Measurements from ENCODE around the gene CAPN1. TPM values are rescaled to one million over a fixed set of nuclear protein-coding genes. Genes with fewer than 3 reads are reported as not detected.

Gene CAPN1
- polyA plus RNA-seq, 2 of the 4 experiments (the other 2 are of a cell fraction), result 63.7 to 93.1 TPM

GRCh38 chr11:65210748-65211147, 29.0 kb downstream of the CAPN1 start:
- Histone ChIP-seq H3K4me3 (no peak overlapping the region), H3K9me3 (no peaks in the 10 kb centered on the region), H3K4me1 (no peaks in the 10 kb centered on the region), H3K4me2 (no peak overlapping the region), H3K27ac (no peak overlapping the region)
- TF ChIP-seq ATOH8 (CRISPR knock-in tag; IDR thresholded peaks at IDR 0.05; ENCODE audit: low read depth) (no peak), FOSL2 (IDR thresholded peaks at IDR 0.05) (no peak), FOSL2 (CRISPR knock-in tag; IDR thresholded peaks at IDR 0.05) (no peak), CTCF (IDR thresholded peaks at IDR 0.05) (no peak), PHF8 (IDR thresholded peaks at IDR 0.05; ENCODE audit: borderline replicate concordance, low read depth) (no peak), BCL3 (IDR thresholded peaks at IDR 0.05) (no peak), SMC3 (IDR thresholded peaks at IDR 0.05) (no peak), KDM5A (IDR thresholded peaks at IDR 0.05) (no peak), MAX (IDR thresholded peaks at IDR 0.05) (no peak), MAFK (IDR thresholded peaks at IDR 0.05; ENCODE audit: partially characterized antibody) (no peak), USF2 (IDR thresholded peaks at IDR 0.05) (no peak), FOXS1 (CRISPR knock-in tag; IDR thresholded peaks at IDR 0.05) (no peak), E2F6 (IDR thresholded peaks at IDR 0.05; ENCODE audit: borderline replicate concordance, low read depth) (no peak), KDM1A (IDR thresholded peaks at IDR 0.05; ENCODE audit: low read depth) (no peak)
- 95% methylated on average over 4 of the region's 4 CpGs for WGBS (ENCODE audit: missing lambda C conversion rate)
- CTCF ChIA-PET, result interaction anchor here (1.0 kb wide), 1 partner anchor 12 kb away, joined by 4 read pairs; no protein-coding TSS in a partner anchor
- POLR2A ChIA-PET, result no interaction called here
- DNase-seq (ENCODE audit: low read depth in 1 of 2, low spot score in 1 of 2) (no peak), ATAC-seq (no peak), FAIRE-seq (no peak)

- Histone ChIP-seq H3K4me3 (no peak overlapping the region), H3K4me1 (no peaks in the 10 kb centered on the region), H3K27ac (no peak overlapping the region), H3K4me2 (no peak overlapping the region), H3K9me3 (no peaks in the 10 kb centered on the region)
- no peak for FAIRE-seq
- CTCF ChIA-PET, result interaction anchor here (0.8 to 1.6 kb wide), 9 partner anchors 11 to 205 kb away, joined by 3 to 9 read pairs (median 4); partner anchors contain the start of gene CAPN1
- ATAC-seq, result no peak
- 91% methylated on average over 29 of the region's 29 CpGs for WGBS (ENCODE audit: missing lambda C conversion rate)
- POLR2A ChIA-PET, result no interaction called here
- no peak for DNase-seq (ENCODE audit: low read depth in 1 of 2, low spot score in 1 of 2)
- TF ChIP-seq PBX3 (IDR thresholded peaks at IDR 0.05) (no peak), KDM5A (IDR thresholded peaks at IDR 0.05) (no peak)
Measured at GRCh38 chr11:65211293-65212105, 29.8 kb downstream of the CAPN1 start.

Data from A549 (cell line).